GM19099 (cell line): ENCODE data around the gene TEX52.

Source experiments
- POLR2A ChIP-seq: IDR thresholded peaks from 3 replicates; pipeline ENCODE4 v1.6.1; 2011; ENCODE audit warnings: low read depth; ENCODE audit not compliant: insufficient read length; ENCODE audit errors: extremely low read depth

TEX52 gene

DNA sequence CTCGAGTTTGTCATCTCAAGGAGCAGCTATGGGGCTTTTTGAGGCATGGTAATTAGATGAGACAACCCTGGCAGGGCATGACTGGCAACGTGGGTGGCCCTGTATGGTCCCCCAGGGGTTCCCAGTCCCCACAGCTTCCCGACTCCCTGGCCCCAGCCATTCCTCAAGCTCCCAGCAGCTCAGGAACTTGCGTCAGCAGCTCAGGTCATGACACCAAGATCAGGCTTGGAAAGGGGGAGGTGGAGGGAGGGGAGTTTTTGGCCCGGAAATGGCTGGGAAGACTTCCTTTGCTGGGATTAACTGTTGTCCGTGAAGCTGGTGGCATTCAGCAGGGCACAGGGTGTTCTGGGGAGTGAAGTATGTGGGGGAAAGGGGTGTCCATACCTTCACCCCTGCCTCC is 11.6 kb downstream of the TEX52 start:
- no peak for TF ChIP-seq POLR2A

DNA sequence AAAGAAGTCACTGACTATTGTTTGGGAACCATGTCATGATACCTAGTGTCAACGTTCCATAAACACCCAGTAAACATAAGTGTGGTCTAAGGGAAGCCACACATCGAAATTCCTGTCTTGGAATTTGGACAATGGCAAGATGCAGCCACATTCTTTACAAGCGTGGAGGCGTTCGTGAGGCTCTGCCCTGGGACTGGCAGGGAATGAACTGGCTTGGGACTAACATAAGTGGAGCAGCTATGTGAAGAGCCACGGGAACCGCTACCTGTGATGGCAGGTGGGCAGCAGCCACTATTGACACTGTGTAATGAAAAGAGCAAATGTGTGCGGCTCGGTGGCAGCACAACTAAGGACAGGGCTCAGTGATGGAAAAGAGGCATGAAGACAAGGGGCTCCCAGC is 12.1 kb downstream of the TEX52 start:
- no peak for TF ChIP-seq POLR2A

DNA sequence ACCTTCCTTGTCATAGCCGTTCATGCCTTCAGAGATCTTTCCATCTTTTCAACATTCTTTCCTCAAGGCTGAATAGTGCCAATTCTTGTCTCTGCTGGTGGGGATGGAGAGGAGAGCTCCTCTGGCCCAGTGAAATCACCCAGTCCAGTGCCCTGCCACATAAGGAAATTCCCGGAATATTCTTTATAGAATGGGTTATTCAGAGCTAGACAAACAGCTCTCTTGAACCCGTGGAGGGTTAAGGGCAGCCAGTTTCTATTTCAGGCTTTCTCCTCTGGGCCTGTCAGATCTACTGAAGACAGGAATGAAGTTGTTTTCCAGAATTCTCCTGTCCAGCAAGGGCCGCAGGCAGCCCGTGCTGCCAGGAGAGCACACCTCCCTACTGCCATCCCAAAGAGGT is 13.9 kb downstream of the TEX52 start:
- TF ChIP-seq POLR2A: no peak

DNA sequence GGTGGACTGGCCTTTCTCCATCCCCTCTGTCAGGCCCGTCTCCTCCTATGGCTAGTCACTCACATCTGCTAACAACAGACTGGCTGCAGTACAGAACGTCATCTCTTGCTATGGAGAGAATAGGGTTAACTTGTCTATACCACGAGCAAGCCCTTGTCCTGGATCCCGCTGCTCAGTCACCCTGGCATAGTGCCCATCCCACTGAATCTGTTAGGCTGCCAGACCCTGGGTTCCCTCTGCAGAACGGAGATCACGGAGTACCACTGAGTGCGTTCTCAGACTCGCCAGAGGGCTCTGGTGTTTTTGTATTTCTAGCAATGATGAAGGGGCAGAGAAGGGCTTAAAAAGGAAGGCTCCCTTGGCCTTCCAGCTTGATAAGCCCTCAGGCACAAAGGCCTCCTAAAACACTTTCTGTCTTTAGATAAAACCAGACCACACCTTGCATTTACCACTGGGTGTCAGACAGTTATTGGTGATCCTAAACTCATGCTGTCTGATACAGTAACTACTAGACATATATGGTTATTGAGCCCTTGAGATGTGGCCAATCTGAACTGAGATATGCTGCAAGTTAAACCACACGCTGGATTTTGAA is 15.7 kb downstream of the TEX52 start:
- TF ChIP-seq POLR2A: no peak

DNA sequence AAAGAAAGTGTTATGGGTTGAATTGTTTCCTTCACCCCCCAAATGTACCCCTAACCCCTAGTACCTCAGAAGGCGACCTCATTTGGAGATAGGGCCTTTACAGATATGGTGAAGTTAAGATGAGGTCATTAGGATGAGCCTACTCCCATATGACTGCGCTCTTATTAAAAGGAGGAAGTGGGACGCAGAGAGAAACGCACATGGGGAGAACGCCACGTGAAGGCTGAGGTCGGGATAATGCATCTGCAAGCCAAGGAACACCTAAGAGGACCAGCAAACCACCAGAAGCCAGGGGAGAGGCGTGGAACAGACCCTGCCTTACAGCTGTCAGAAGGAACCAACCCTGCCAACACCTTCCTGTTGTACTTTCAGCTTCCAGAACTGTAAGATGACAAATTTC is 20.3 kb downstream of the TEX52 start:
- TF ChIP-seq POLR2A: no peak

DNA sequence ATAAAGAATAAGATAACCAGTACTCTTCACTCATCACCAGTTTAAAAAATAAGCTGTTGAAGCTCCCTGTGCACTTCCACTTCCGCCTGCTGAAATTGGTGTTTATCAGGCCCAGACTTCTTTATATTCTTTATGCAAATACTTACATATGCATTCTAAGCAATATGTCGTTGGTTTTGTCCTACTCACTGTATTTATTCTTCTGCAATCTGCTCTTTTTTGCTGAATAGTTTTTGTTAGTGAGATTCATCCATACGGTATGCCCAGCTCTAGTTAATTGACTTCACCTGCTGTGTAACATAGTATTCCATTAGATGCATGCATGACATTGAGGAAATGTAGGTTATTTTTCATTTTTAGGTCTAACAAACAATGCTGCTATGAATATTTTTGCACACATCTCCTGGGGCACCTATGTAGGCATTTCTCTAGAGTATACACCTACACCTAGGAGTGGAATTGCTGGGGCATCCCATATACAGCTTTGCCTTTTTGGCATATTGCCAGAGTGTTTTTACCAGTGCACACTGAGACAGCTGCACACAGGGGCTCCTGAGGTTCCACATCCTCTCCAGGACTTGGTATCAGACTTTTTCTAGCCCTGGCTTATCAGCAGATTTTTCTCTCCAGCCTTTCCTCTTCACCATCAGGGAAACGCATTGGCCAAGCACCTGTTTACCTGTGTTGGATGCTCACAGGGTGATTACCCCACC is 21.0 kb downstream of the TEX52 start:
- TF ChIP-seq POLR2A: no peak

DNA sequence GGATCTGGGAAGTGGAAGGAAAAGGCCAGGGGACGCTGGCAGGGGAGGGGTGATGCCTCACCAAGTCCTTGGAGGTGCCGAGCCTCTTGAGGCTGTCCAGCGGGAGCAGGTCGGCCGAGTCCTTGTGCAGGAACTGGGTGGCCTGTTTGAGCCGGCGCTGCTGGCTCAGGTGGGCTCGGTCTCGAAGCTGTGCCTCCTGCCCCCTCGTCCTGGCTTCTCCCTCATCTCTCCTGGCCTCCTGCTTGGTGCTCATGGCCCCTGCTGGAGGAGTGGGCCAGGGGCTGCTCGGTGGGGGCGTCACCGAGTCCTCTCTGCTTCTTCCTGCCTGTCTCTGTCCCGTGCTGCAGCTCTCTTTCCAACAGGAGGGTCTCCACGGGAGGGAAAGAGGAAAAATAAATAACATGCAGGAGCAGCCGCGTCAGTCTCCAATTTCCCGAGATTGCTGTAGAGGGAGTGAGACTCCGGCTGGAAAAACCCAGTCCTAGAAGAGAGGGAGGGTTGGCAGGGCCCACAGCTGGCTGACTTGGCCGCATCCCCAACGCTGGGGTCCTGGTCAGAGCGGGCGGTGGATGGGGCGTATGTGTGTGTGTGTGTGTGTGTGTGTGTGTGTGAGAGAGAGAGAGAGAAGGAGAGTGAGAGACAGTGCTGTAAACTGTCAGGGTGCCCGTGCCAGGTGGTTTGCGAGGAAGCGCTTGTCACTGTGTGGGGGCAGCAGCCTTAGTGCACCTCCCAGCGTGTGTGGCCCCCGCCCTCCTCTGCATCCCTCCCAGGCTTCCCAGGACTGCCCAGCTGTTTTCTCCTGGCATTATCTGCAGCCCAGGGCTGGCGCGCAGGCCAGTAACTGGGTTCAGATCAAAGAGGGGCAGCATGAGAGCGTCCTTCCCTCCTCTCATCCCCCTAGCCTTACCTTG is 22.0 kb downstream of the TEX52 start, which contains the start of gene NRIP2:
TSS of gene NRIP2 (minus strand) at position 455 of the 911 bp plus-strand sequence. CDS start at position 403, 52 bp downstream.
- TF ChIP-seq POLR2A: no peak

DNA sequence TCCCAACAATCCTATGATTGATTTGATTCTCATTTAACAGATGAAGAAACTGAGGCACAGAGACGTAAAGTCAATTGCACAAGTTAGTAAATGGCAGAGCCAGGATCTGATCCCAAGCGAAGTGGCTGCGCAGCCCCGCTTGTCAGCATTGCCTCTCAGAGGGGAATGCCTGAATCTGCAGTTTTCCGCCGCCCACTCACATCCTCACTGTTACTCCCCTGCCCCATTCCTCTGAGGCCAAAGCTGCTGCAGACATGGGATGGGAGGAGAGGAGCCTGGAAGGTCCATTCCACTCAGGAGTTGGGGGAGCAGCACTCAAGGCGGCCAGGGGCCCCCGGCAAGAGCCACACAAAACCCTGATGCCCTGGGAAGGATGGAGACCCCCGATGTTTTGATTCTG is 23.0 kb downstream of the TEX52 start:
- TF ChIP-seq POLR2A: no peak

DNA sequence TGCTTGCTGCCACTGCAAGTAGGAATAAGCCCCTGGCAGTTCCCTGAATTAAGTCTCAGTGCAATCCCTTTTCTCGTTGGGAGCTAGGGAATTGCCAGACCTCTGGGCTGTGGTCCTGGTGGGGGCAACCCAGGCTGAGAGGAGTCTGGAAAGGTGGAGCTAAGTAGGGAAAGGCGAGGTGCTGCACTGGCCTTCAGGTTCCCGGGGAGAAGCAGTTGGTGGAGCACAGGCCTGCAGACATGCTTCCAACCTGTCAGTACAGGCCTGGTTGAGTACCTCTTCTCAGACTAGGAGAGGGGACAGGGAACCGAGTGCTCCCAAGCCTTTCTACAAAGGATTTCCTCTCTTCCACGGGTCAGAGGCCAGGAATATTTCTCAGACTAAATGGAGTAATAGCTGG is 23.5 kb downstream of the TEX52 start:
- TF ChIP-seq POLR2A: no peak

DNA sequence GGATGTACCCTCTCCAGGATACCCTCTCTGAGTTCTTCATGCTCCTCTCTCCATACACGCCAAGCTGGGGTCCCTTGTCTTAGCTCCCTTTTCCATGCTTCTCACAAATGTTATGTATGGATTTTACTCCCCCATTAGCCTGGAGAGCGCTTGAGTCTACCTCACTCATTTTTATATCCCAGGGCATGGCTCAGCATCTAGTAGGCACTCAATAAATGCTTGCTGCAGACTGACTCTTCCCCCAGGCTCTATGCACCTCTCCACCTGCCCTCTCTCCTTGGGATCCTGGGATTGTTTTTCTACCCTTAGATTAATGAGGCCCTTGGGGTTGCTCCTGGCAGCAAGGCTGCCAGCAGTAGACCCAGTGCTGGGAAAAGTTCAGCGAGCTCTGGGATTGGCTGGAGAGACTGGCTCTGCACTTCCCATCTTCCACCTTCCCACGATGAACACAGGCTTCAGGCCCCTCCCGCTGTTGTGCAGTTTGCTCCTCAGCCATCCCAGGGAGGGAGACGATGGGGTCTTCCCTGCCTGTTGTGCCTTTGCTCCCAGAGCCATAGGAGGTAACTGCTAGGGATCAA is 24.2 kb downstream of the TEX52 start:
- no peak for TF ChIP-seq POLR2A

DNA sequence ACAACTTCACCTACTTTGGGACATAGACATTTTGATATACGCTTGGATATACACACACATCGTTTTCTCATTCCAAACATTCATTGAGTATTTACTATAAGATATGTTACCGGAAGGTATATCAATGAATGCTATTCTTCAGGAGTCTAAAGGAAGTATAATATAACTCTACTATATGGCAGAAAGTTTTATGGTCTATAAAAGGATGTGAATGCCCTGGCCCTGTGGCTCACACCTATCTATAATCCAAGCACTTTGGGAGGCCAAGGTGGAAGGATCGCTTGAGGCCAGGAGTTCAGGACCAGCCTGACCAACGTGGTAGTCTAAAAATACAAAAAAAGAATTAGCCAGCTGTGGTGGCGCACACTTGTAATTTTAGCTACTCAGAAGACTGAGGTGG is 27.6 kb downstream of the TEX52 start:
- TF ChIP-seq POLR2A: no peak

DNA sequence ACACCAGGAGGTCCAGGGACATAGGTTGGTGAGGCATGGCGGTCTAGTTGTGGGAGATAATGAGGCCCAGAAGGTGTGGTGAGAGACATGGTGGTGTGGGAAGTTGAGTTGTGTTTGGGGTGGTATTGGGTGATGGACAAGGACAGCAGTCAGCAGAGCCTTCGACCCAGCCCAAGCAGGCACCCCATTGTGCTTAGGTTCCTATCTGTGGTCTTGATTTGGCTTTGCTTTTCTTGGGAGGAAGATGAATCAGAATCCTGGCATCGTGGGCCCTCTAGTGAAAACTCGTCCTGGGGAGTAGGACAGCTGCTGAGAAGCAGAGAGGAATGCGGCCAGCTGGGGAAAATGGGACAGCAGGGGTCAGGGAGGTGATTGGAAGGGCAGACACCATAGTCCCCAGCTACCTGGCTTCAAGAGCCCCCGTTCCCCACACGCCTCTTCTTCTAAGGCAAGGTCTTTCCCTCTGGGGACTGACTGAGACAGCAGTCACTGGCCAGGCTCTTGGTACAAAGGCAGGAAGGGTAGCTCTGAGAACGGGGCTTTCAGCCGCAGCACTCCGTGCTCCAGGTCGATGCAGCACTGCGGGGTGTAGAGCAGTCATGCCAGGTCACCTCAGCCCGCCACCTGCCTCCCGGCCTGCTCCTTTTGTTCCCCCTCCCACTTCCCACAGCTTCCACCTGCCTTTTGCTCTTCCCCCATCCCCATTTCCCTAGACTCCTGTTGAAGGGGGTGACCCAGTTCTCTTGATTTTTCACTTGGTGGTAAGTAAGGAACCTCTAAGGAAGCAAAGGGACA is 29.9 kb downstream of the TEX52 start:
- no peak for TF ChIP-seq POLR2A

DNA sequence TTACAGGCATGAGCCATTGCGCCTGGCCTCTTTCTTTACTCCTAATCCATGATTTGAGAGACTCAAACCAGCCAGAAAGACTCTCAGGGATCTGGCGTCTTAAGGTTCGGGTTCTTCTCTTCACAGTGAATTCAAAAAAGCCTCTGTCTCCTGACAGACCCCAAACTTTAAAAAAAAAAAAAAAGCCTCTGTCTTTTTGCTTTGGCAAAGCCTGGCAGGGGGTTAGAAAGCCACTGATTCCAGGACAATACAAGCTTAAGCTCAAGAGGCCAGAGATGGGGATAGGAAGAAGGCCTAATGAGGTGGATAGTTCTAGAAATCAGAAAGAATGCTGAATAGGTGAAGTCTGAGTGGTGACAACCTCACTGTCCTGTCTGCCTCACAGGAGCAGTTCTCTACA is 30.8 kb downstream of the TEX52 start:
- TF ChIP-seq POLR2A: no peak

DNA sequence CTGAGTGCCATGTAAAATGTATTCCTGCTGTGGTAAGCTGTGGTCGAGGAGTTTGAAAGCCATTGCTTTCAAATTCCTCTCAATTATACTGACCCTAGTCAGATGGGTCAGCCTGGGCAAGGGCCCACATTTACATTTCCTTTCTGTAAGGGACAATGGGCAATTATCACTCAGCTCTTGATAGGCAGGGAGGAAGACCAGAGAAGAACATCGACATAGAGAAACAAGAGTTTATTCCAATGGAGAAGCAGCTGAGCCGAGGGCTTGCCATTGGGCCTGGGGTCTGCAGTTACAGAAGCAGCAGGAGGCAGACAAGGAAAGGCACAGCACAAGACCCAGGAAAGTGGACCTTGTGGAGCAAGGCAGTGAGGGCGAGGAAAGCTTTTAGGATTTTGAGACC is 31.7 kb downstream of the TEX52 start:
- no peak for TF ChIP-seq POLR2A
